ENCODE measurements around the gene ZMYND11. TPM values are rescaled to one million over a fixed set of nuclear protein-coding genes. Genes with fewer than 3 reads are reported as not detected.

The ZMYND11 gene
- total RNA-seq, result 10 to 100 TPM; 14.2 to 23.4 TPM

GRCh38 chr10:135132-135600, at the start of gene ZMYND11:
ZMYND11 (plus strand) TSS chr10:135455; CDS start chr10:180013, 44,558 bp downstream.
- Mint-ChIP-seq H3K36me3 (ENCODE audit: low read depth) (no peaks in the 10 kb centered on the region), H3K4me1 (peaks cover 14% of the 10 kb centered on the region), H3K4me3 (peak within 1 kb of the TSS; percentile 80), H3K27me3 (no peaks in the 10 kb centered on the region), H3K9me3 (no peaks in the 10 kb centered on the region), H3K27ac (peak within 1 kb of the TSS; percentile 82)
- peak; percentile 55 for ATAC-seq (replicated peaks)

GRCh38 chr10:86031-86430, 49.2 kb upstream of the ZMYND11 start:
- H3K4me3 Mint-ChIP-seq, result no peak overlapping the region
- H3K4me1 Mint-ChIP-seq, result no peaks in the 10 kb centered on the region
- peaks cover 10% of the 10 kb centered on the region for H3K27me3 Mint-ChIP-seq
- no peaks in the 10 kb centered on the region for H3K9me3 Mint-ChIP-seq
- no peak overlapping the region for H3K27ac Mint-ChIP-seq
- no peak for ATAC-seq (replicated peaks)
- H3K36me3 Mint-ChIP-seq (ENCODE audit: low read depth), result no peaks in the 10 kb centered on the region

- ATAC-seq (replicated peaks), result peak; percentile 38
- no peaks in the 10 kb centered on the region for H3K4me1 Mint-ChIP-seq
- peaks cover 6% of the 10 kb centered on the region for H3K27me3 Mint-ChIP-seq
- H3K36me3 Mint-ChIP-seq (ENCODE audit: low read depth), result no peaks in the 10 kb centered on the region
- no peak overlapping the region for H3K27ac Mint-ChIP-seq
- no peaks in the 10 kb centered on the region for H3K9me3 Mint-ChIP-seq
- H3K4me3 Mint-ChIP-seq, result no peak overlapping the region
These were observed 47.8 kb upstream of the ZMYND11 start for GRCh38 chr10:87177-88080.

- Mint-ChIP-seq H3K27ac (no peak overlapping the region), H3K36me3 (ENCODE audit: low read depth) (no peaks in the 10 kb centered on the region), H3K9me3 (no peaks in the 10 kb centered on the region), H3K27me3 (peaks cover 4% of the 10 kb centered on the region), H3K4me1 (no peaks in the 10 kb centered on the region), H3K4me3 (no peak overlapping the region)
- ATAC-seq (replicated peaks), result no peak
These were observed 47.0 kb upstream of the ZMYND11 start for GRCh38 chr10:88253-88652.

GRCh38 chr10:89248-89647, 46.0 kb upstream of the ZMYND11 start:
- H3K36me3 Mint-ChIP-seq (ENCODE audit: low read depth), result no peaks in the 10 kb centered on the region
- no peaks in the 10 kb centered on the region for H3K9me3 Mint-ChIP-seq
- no peak for ATAC-seq (replicated peaks)
- no peak overlapping the region for H3K27ac Mint-ChIP-seq
- peaks cover 3% of the 10 kb centered on the region for H3K27me3 Mint-ChIP-seq
- H3K4me3 Mint-ChIP-seq, result no peak overlapping the region
- no peaks in the 10 kb centered on the region for H3K4me1 Mint-ChIP-seq

- H3K4me1 Mint-ChIP-seq, result no peaks in the 10 kb centered on the region
- ATAC-seq (replicated peaks), result no peak
- no peak overlapping the region for H3K4me3 Mint-ChIP-seq
- H3K9me3 Mint-ChIP-seq, result peaks cover 6% of the 10 kb centered on the region
- no peaks in the 10 kb centered on the region for H3K36me3 Mint-ChIP-seq (ENCODE audit: low read depth)
- no peak overlapping the region for H3K27ac Mint-ChIP-seq
- peaks cover 3% of the 10 kb centered on the region for H3K27me3 Mint-ChIP-seq
These were observed 45.1 kb upstream of the ZMYND11 start for GRCh38 chr10:90161-90560.

- no peaks in the 10 kb centered on the region for H3K36me3 Mint-ChIP-seq (ENCODE audit: low read depth)
- no peaks in the 10 kb centered on the region for H3K4me1 Mint-ChIP-seq
- H3K9me3 Mint-ChIP-seq, result peaks cover 10% of the 10 kb centered on the region
- no peak overlapping the region for H3K4me3 Mint-ChIP-seq
- H3K27me3 Mint-ChIP-seq, result peaks cover 3% of the 10 kb centered on the region
- no peak overlapping the region for H3K27ac Mint-ChIP-seq
- ATAC-seq (replicated peaks), result no peak
These were observed 43.9 kb upstream of the ZMYND11 start for GRCh38 chr10:91313-91712.

GRCh38 chr10:92153-92552, 43.1 kb upstream of the ZMYND11 start:
- Mint-ChIP-seq H3K4me1 (no peaks in the 10 kb centered on the region), H3K27me3 (peaks cover 3% of the 10 kb centered on the region), H3K9me3 (peaks cover 10% of the 10 kb centered on the region), H3K36me3 (ENCODE audit: low read depth) (no peaks in the 10 kb centered on the region), H3K4me3 (no peak overlapping the region), H3K27ac (no peak overlapping the region)
- no peak for ATAC-seq (replicated peaks)

- no peak overlapping the region for H3K4me3 Mint-ChIP-seq
These were observed 42.4 kb upstream of the ZMYND11 start for GRCh38 chr10:92846-93245.

GRCh38 chr10:94613-95012, 40.6 kb upstream of the ZMYND11 start:
- H3K36me3 Mint-ChIP-seq (ENCODE audit: low read depth), result no peaks in the 10 kb centered on the region
- H3K9me3 Mint-ChIP-seq, result peaks cover 10% of the 10 kb centered on the region
- ATAC-seq (replicated peaks), result no peak
- no peaks in the 10 kb centered on the region for H3K4me1 Mint-ChIP-seq
- H3K4me3 Mint-ChIP-seq, result no peak overlapping the region
- H3K27ac Mint-ChIP-seq, result no peak overlapping the region
- H3K27me3 Mint-ChIP-seq, result peaks cover 3% of the 10 kb centered on the region

More at GRCh38 chr10:92846-93245, 42.4 kb upstream of the ZMYND11 start:
- ATAC-seq (replicated peaks), result no peak
- Mint-ChIP-seq H3K4me1 (no peaks in the 10 kb centered on the region), H3K9me3 (peaks cover 10% of the 10 kb centered on the region), H3K36me3 (ENCODE audit: low read depth) (no peaks in the 10 kb centered on the region), H3K27me3 (peaks cover 3% of the 10 kb centered on the region), H3K27ac (no peak overlapping the region)

GRCh38 chr10:95356-96115, 39.7 kb upstream of the ZMYND11 start:
- ATAC-seq (replicated peaks), result no peak
- Mint-ChIP-seq H3K4me1 (no peaks in the 10 kb centered on the region), H3K27ac (no peak overlapping the region), H3K4me3 (no peak overlapping the region), H3K36me3 (ENCODE audit: low read depth) (no peaks in the 10 kb centered on the region), H3K27me3 (peaks cover under 1% of the 10 kb centered on the region), H3K9me3 (peaks cover 10% of the 10 kb centered on the region)

GRCh38 chr10:96466-96865, 38.8 kb upstream of the ZMYND11 start:
- no peak for ATAC-seq (replicated peaks)
- H3K36me3 Mint-ChIP-seq (ENCODE audit: low read depth), result no peaks in the 10 kb centered on the region
- no peaks in the 10 kb centered on the region for H3K27me3 Mint-ChIP-seq
- H3K4me3 Mint-ChIP-seq, result no peak overlapping the region
- no peaks in the 10 kb centered on the region for H3K4me1 Mint-ChIP-seq
- H3K27ac Mint-ChIP-seq, result no peak overlapping the region
- peaks cover 10% of the 10 kb centered on the region for H3K9me3 Mint-ChIP-seq

- Mint-ChIP-seq H3K4me1 (peaks cover 8% of the 10 kb centered on the region), H3K4me3 (no peak overlapping the region), H3K36me3 (ENCODE audit: low read depth) (no peaks in the 10 kb centered on the region), H3K9me3 (no peaks in the 10 kb centered on the region), H3K27me3 (peaks cover 4% of the 10 kb centered on the region), H3K27ac (no peak overlapping the region)
- no peak for ATAC-seq (replicated peaks)
These were observed 30.8 kb upstream of the ZMYND11 start for GRCh38 chr10:104416-104815.

- Mint-ChIP-seq H3K36me3 (ENCODE audit: low read depth) (no peaks in the 10 kb centered on the region), H3K27me3 (peaks cover 4% of the 10 kb centered on the region), H3K4me1 (peaks cover 8% of the 10 kb centered on the region), H3K4me3 (no peak overlapping the region), H3K27ac (no peak overlapping the region), H3K9me3 (no peaks in the 10 kb centered on the region)
- ATAC-seq (replicated peaks), result no peak
These were observed 30.2 kb upstream of the ZMYND11 start for GRCh38 chr10:104862-105565.
